HUES64 (cell line): ENCODE data around the gene ARHGAP18.

Source experiments
- H3K27ac ChIP-seq: 2 replicates; pipeline ENCODE4 v1.7.0; 2013; ENCODE audit warnings: low read depth, low read length, inconsistent platforms
- H3K27me3 ChIP-seq: 2 replicates; pipeline ENCODE4 v1.6.1; 2013; ENCODE audit warnings: mild to moderate bottlenecking, low read length; ENCODE audit not compliant: insufficient read depth
- H3K36me3 ChIP-seq: 2 replicates; pipeline ENCODE4 v1.6.1; 2013; ENCODE audit warnings: mild to moderate bottlenecking, low read length; ENCODE audit not compliant: insufficient read depth
- H3K4me1 ChIP-seq: 2 replicates; pipeline ENCODE4 v1.6.1; 2013; ENCODE audit warnings: mild to moderate bottlenecking, low read length, moderate library complexity; ENCODE audit not compliant: insufficient read depth
- H3K4me3 ChIP-seq: 2 replicates; pipeline ENCODE4 v1.5.1; 2013; ENCODE audit warnings: mild to moderate bottlenecking, low read length, moderate library complexity
- H3K9ac ChIP-seq: 2 replicates; pipeline ENCODE4 v1.6.1; 2013; ENCODE audit warnings: mild to moderate bottlenecking, low read depth, low read length
- H3K9me3 ChIP-seq: 2 replicates; pipeline ENCODE4 v1.6.1; 2013; ENCODE audit warnings: low read depth, low read length; ENCODE audit not compliant: insufficient read depth
- WGBS: fragments of 150-250, 120-280 bp; methylation state at CpG from one replicate; pipeline ENCODE4 v1.1.7; 2013; ENCODE audit warnings: missing lambda C conversion rate; 5-methylcytosine and 5-hydroxymethylcytosine counted together

The ARHGAP18 gene

GRCh38 chr6:129719692-129720091 lies 9.7 kb upstream of the ARHGAP18 start:
- Histone ChIP-seq H3K4me3 (no peak overlapping the region), H3K4me1 (no peaks in the 10 kb centered on the region), H3K9ac (no peak overlapping the region), H3K27ac (no peak overlapping the region), H3K36me3 (no peaks in the 10 kb centered on the region), H3K27me3 (no peaks in the 10 kb centered on the region), H3K9me3 (no peaks in the 10 kb centered on the region)
- 87% methylated on average over 3 of the region's 3 CpGs for WGBS

GRCh38 chr6:129717277-129717676 lies 7.3 kb upstream of the ARHGAP18 start:
- Histone ChIP-seq H3K27ac (no peak overlapping the region), H3K36me3 (no peaks in the 10 kb centered on the region), H3K9ac (no peak overlapping the region), H3K4me3 (no peak overlapping the region), H3K9me3 (no peaks in the 10 kb centered on the region), H3K4me1 (no peaks in the 10 kb centered on the region), H3K27me3 (no peaks in the 10 kb centered on the region)
- WGBS = 92% methylated on average over 3 of the region's 5 CpGs

- Histone ChIP-seq H3K36me3 (no peaks in the 10 kb centered on the region), H3K9me3 (no peaks in the 10 kb centered on the region), H3K9ac (no peak overlapping the region), H3K4me1 (peaks cover 12% of the 10 kb centered on the region; the same call in 1 of the 2 replicates), H3K27ac (no peak overlapping the region), H3K4me3 (no peak overlapping the region), H3K27me3 (no peaks in the 10 kb centered on the region)
- 92% methylated on average over 4 of the region's 4 CpGs for whole genome bisulfite sequencing
Measured at GRCh38 chr6:129713806-129714333, 3.9 kb upstream of the ARHGAP18 start.

- H3K36me3 ChIP-seq = no peaks in the 10 kb centered on the region
- H3K27me3 ChIP-seq = no peaks in the 10 kb centered on the region
- 100% methylated on average over 2 of the region's 2 CpGs for WGBS
- no peak overlapping the region for H3K4me3 ChIP-seq
- no peaks in the 10 kb centered on the region for H3K9me3 ChIP-seq
- H3K27ac ChIP-seq = no peak overlapping the region
- H3K4me1 ChIP-seq = peaks cover 12% of the 10 kb centered on the region; the same call in 1 of the 2 replicates
- no peak overlapping the region for H3K9ac ChIP-seq
Measured at GRCh38 chr6:129711271-129711631, 1.3 kb upstream of the ARHGAP18 start.

GRCh38 chr6:129710450-129711270 lies 683 bp upstream of the ARHGAP18 start:
- no peak overlapping the region; the same call in 1 of the 2 replicates for H3K27ac ChIP-seq
- no peaks in the 10 kb centered on the region for H3K27me3 ChIP-seq
- H3K4me3 ChIP-seq = peak overlapping the region; percentile 66
- peaks cover 12% of the 10 kb centered on the region; the same call in 1 of the 2 replicates for H3K4me1 ChIP-seq
- no peaks in the 10 kb centered on the region for H3K9me3 ChIP-seq
- no peaks in the 10 kb centered on the region for H3K36me3 ChIP-seq
- no peak overlapping the region for H3K9ac ChIP-seq
- WGBS = 49% methylated on average over 14 of the region's 14 CpGs

- H3K27ac ChIP-seq = no peak overlapping the region
- H3K27me3 ChIP-seq = no peaks in the 10 kb centered on the region
- H3K9me3 ChIP-seq = no peaks in the 10 kb centered on the region
- no peaks in the 10 kb centered on the region for H3K36me3 ChIP-seq
- peak overlapping the region; percentile 66 for H3K4me3 ChIP-seq
- peaks cover 12% of the 10 kb centered on the region; the same call in 1 of the 2 replicates for H3K4me1 ChIP-seq
- peak overlapping the region; percentile 43; the same call in 1 of the 2 replicates for H3K9ac ChIP-seq
- 60% methylated on average over 2 of the region's 2 CpGs for WGBS
Measured at GRCh38 chr6:129709196-129709768, 695 bp downstream of the ARHGAP18 start.

GRCh38 chr6:129708496-129709195 lies 1.3 kb downstream of the ARHGAP18 start:
- peaks cover 12% of the 10 kb centered on the region; the same call in 1 of the 2 replicates for H3K4me1 ChIP-seq
- no peaks in the 10 kb centered on the region for H3K27me3 ChIP-seq
- H3K9ac ChIP-seq = no peak overlapping the region
- no peak overlapping the region for H3K27ac ChIP-seq
- no peaks in the 10 kb centered on the region for H3K36me3 ChIP-seq
- 89% methylated on average over 2 of the region's 4 CpGs for WGBS
- H3K9me3 ChIP-seq = no peaks in the 10 kb centered on the region
- H3K4me3 ChIP-seq = 0 out of 2 replicates have a peak overlapping the region, but pooled peaks have one; percentile 66

- 91% methylated on average over 8 of the region's 8 CpGs for WGBS
- Histone ChIP-seq H3K36me3 (no peaks in the 10 kb centered on the region), H3K9ac (no peak overlapping the region), H3K9me3 (no peaks in the 10 kb centered on the region), H3K27me3 (no peaks in the 10 kb centered on the region), H3K4me3 (no peak overlapping the region), H3K27ac (no peak overlapping the region), H3K4me1 (peaks cover 12% of the 10 kb centered on the region; the same call in 1 of the 2 replicates)
Measured at GRCh38 chr6:129707882-129708495, 2.0 kb downstream of the ARHGAP18 start.

GRCh38 chr6:129707028-129707427 lies 2.9 kb downstream of the ARHGAP18 start:
- Histone ChIP-seq H3K27me3 (no peaks in the 10 kb centered on the region), H3K27ac (no peak overlapping the region), H3K36me3 (no peaks in the 10 kb centered on the region), H3K9me3 (no peaks in the 10 kb centered on the region), H3K4me3 (no peak overlapping the region), H3K9ac (no peak overlapping the region), H3K4me1 (peaks cover 12% of the 10 kb centered on the region; the same call in 1 of the 2 replicates)
- 100% methylated on average over 3 of the region's 6 CpGs for WGBS

GRCh38 chr6:129705212-129705611 lies 4.8 kb downstream of the ARHGAP18 start:
- Histone ChIP-seq H3K27ac (no peak overlapping the region), H3K36me3 (no peaks in the 10 kb centered on the region), H3K4me1 (peaks cover 6% of the 10 kb centered on the region; the same call in 1 of the 2 replicates), H3K9me3 (no peaks in the 10 kb centered on the region), H3K9ac (no peak overlapping the region), H3K27me3 (no peaks in the 10 kb centered on the region), H3K4me3 (no peak overlapping the region)
